IMR-90 (cell line): ENCODE data around the gene ATG10.

Experiments used
- BHLHE40 ChIP-seq: fragments of 150-350 bp; IDR thresholded peaks from 2 replicates; pipeline ENCODE4 v1.6.1; 2016; ENCODE audit warnings: mild to moderate bottlenecking, low read depth, low read length
- POLR2A ChIP-seq: IDR thresholded peaks from 2 replicates; pipeline ENCODE4 v1.6.1; 2012; ENCODE audit warnings: mild to moderate bottlenecking, low read depth, low read length
- RAD21 ChIP-seq: IDR thresholded peaks from 2 replicates; pipeline ENCODE4 v1.6.1; 2012; ENCODE audit warnings: low read length, improper control_type of control experiment
- SMC3 ChIP-seq: fragments of 150-350 bp; IDR thresholded peaks from 2 replicates; pipeline ENCODE4 v1.6.1; 2016; ENCODE audit warnings: low read depth, mild to moderate bottlenecking, antibody characterized with exemption, low read length, moderate library complexity
- TF ChIP-seq, protein P1 (sequence below): conservative IDR thresholded peaks from 2 replicates; pipeline ENCODE4 v1.5.1; 2012; ENCODE audit warnings: mild to moderate bottlenecking, low read depth, low read length, improper control_type of control experiment

DNA sequence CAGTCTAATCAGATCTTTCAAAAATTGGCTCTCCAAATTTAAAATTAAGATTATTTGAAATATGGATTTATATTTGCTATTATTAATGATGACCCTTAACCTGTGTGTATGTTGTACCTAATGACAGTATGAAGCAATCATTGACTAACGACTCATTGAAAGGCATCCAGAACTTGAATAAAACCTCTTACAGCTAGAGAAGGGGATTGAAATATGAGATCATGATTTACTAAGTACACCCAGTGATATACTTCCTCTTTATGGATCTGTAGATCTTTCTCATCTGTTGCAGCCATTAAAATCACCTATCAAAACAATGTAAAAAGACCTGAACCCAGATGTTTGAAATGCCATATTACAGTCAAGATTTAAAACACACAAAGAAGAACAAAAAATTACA lies 179.8 kb downstream of the ATG10 start:
- TF ChIP-seq POLR2A, result no peak
- no peak for TF ChIP-seq RAD21
- TF ChIP-seq, protein P1, sequence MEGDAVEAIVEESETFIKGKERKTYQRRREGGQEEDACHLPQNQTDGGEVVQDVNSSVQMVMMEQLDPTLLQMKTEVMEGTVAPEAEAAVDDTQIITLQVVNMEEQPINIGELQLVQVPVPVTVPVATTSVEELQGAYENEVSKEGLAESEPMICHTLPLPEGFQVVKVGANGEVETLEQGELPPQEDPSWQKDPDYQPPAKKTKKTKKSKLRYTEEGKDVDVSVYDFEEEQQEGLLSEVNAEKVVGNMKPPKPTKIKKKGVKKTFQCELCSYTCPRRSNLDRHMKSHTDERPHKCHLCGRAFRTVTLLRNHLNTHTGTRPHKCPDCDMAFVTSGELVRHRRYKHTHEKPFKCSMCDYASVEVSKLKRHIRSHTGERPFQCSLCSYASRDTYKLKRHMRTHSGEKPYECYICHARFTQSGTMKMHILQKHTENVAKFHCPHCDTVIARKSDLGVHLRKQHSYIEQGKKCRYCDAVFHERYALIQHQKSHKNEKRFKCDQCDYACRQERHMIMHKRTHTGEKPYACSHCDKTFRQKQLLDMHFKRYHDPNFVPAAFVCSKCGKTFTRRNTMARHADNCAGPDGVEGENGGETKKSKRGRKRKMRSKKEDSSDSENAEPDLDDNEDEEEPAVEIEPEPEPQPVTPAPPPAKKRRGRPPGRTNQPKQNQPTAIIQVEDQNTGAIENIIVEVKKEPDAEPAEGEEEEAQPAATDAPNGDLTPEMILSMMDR, result no peak
- no peak for TF ChIP-seq SMC3
- TF ChIP-seq BHLHE40, result no peak
